A549 (cell line): ENCODE results near the gene PNPLA8.

Experiments used
- CTCF ChIP-seq: fragments of >200 bp; sonication (Bioruptor Twin); formaldehyde crosslinking; IDR thresholded peaks from 3 replicates; pipeline ENCODE4 v1.5.1; 2016
- EP300 ChIP-seq, 2 experiments: fragments of >200 bp; sonication (Bioruptor Twin); formaldehyde crosslinking; IDR thresholded peaks; 2 replicates in 1 of 2; 3 replicates in 1 of 2; pipeline ENCODE4 v1.6.1; 2016 to 2017
- HMGXB4 ChIP-seq: fragments of 250-450 bp; sonication (Bioruptor Pico); IDR thresholded peaks from 2 replicates; pipeline ENCODE4 v1.5.0; 2021; ENCODE audit warnings: mild to moderate bottlenecking, moderate library complexity, borderline replicate concordance
- MAFK ChIP-seq: fragments of 450-650 bp; IDR thresholded peaks from 2 replicates; pipeline ENCODE4 v1.6.1; 2014; ENCODE audit not compliant: partially characterized antibody
- MAX ChIP-seq: IDR thresholded peaks from 2 replicates; pipeline ENCODE4 v1.6.1; 2012
- NPAS2 ChIP-seq: fragments of 250-450 bp; sonication (Bioruptor Pico); IDR thresholded peaks from 2 replicates; pipeline ENCODE4 v1.8.0; 2022; ENCODE audit warnings: mild to moderate bottlenecking, moderate library complexity, borderline replicate concordance
- PHF8 ChIP-seq: fragments of 200-600 bp; sonication (generic); IDR thresholded peaks from 2 replicates; pipeline ENCODE4 v1.6.1; 2016; ENCODE audit warnings: low read depth, mild to moderate bottlenecking, antibody characterized with exemption, moderate library complexity, borderline replicate concordance
- POLR2A ChIP-seq: IDR thresholded peaks from 2 replicates; pipeline ENCODE4 v1.6.1; 2012; ENCODE audit warnings: mild to moderate bottlenecking, low read length
- RAD21 ChIP-seq, 2 experiments: fragments of >200 bp in 1 of 2; sonication (Bioruptor Twin) in 1 of 2; formaldehyde crosslinking in 1 of 2; IDR thresholded peaks in 1 of 2; conservative IDR thresholded peaks in 1 of 2; 2 replicates in 1 of 2; 3 replicates in 1 of 2; pipeline ENCODE4 v1.6.1; 2012 to 2018; ENCODE audit warnings: inconsistent platforms in 1 of 2
- RFX5 ChIP-seq: fragments of 450-650 bp; IDR thresholded peaks from 2 replicates; pipeline ENCODE4 v1.7.1; 2014; ENCODE audit warnings: antibody characterized with exemption, mild to moderate bottlenecking, moderate library complexity
- SMC3 ChIP-seq: fragments of >200 bp; sonication (Bioruptor Twin); formaldehyde crosslinking; IDR thresholded peaks from 3 replicates; pipeline ENCODE4 v1.6.1; 2018; ENCODE audit warnings: inconsistent platforms

GRCh38 chr7:108425714-108426275 lies 100.1 kb downstream of the PNPLA8 start:
- TF ChIP-seq CTCF (no peak), POLR2A (no peak), MAX (no peak), MAFK (no peak), NPAS2 (CRISPR knock-in tag) (no peak), HMGXB4 (no peak), EP300 (IDR thresholded peaks at IDR 0.05) (no peak), PHF8 (no peak), RFX5 (no peak), SMC3 (no peak), RAD21 (conservative IDR thresholded peaks at IDR 0.05 in 1 of 2, IDR thresholded peaks at IDR 0.05 in 1 of 2) (no peak)
